ENCODE results near the gene SCN5A. TPM values are rescaled to one million over a fixed set of nuclear protein-coding genes. Genes with fewer than 3 reads are reported as not detected.

SCN5A gene
- polyA plus RNA-seq, 1 donor from 2014 or later = not detected

GRCh38 chr3:38652934-38653333 is 3.4 kb upstream of the SCN5A start:
- H3K9me3 Mint-ChIP-seq = peaks cover 2 to 5% (median 5%) of the 10 kb centered on the region in 3 donors
- H3K27ac Mint-ChIP-seq = no peak overlapping the region
- H3K4me1 Mint-ChIP-seq = peaks cover 0 to 9% (median 8%) of the 10 kb centered on the region in 3 donors
- peaks cover 24% of the 10 kb centered on the region for H3K27me3 Mint-ChIP-seq
- no peak overlapping the region for H3K4me3 Mint-ChIP-seq
- H3K36me3 Mint-ChIP-seq = peaks cover 2% of the 10 kb centered on the region

GRCh38 chr3:38651153-38651789 is 1.8 kb upstream of the SCN5A start:
- peaks cover 2% of the 10 kb centered on the region for H3K36me3 Mint-ChIP-seq
- no peak overlapping the region for H3K27ac Mint-ChIP-seq
- H3K4me1 Mint-ChIP-seq = peaks cover 0 to 9% (median 8%) of the 10 kb centered on the region in 3 donors
- H3K9me3 Mint-ChIP-seq = peaks cover 2 to 5% (median 5%) of the 10 kb centered on the region in 3 donors
- peaks cover 24% of the 10 kb centered on the region for H3K27me3 Mint-ChIP-seq
- H3K4me3 Mint-ChIP-seq = peak overlapping the region in 2 of 4 donors; percentile 28 to 39

GRCh38 chr3:38650248-38650951 is 913 bp upstream of the SCN5A start:
- Mint-ChIP-seq H3K36me3 (peaks cover 2% of the 10 kb centered on the region), H3K27me3 (peaks cover 17% of the 10 kb centered on the region), H3K9me3 (peaks cover 2 to 5% (median 5%) of the 10 kb centered on the region in 3 donors), H3K4me3 (no peak overlapping the region), H3K4me1 (peaks cover 0 to 8% (median 5%) of the 10 kb centered on the region in 3 donors), H3K27ac (no peak overlapping the region)

GRCh38 chr3:38648659-38649499 is 608 bp downstream of the SCN5A start:
- Mint-ChIP-seq H3K27ac (no peak overlapping the region), H3K4me3 (peak overlapping the region in 3 of 4 donors; percentile 49 to 84 (median 72)), H3K4me1 (peaks cover 0 to 8% (median 5%) of the 10 kb centered on the region in 3 donors), H3K9me3 (peaks cover 2 to 8% (median 5%) of the 10 kb centered on the region in 3 donors), H3K36me3 (peaks cover 2% of the 10 kb centered on the region), H3K27me3 (peaks cover 15% of the 10 kb centered on the region)

- H3K4me1 Mint-ChIP-seq = peaks cover 0 to 8% (median 5%) of the 10 kb centered on the region in 3 donors
- no peak overlapping the region for H3K27ac Mint-ChIP-seq
- H3K9me3 Mint-ChIP-seq = peaks cover under 1 to 5% (median 3%) of the 10 kb centered on the region in 3 donors
- peaks cover 2% of the 10 kb centered on the region for H3K36me3 Mint-ChIP-seq
- peak overlapping the region in 2 of 4 donors; percentile 72 to 84 for H3K4me3 Mint-ChIP-seq
- peaks cover 12% of the 10 kb centered on the region for H3K27me3 Mint-ChIP-seq
Measured at GRCh38 chr3:38648024-38648658, 1.3 kb downstream of the SCN5A start.

- Mint-ChIP-seq H3K4me3 (no peak overlapping the region), H3K27me3 (peaks cover 13% of the 10 kb centered on the region)
Measured at GRCh38 chr3:38647217-38647970, 2.1 kb downstream of the SCN5A start.

GRCh38 chr3:38646630-38647029 is 2.9 kb downstream of the SCN5A start:
- peaks cover 2% of the 10 kb centered on the region for H3K36me3 Mint-ChIP-seq
- peaks cover 0 to 2% (median 0%) of the 10 kb centered on the region in 3 donors for H3K9me3 Mint-ChIP-seq
- no peak overlapping the region for H3K27ac Mint-ChIP-seq
- H3K4me1 Mint-ChIP-seq = peaks cover 0 to 8% (median 5%) of the 10 kb centered on the region in 3 donors
- no peak overlapping the region for H3K4me3 Mint-ChIP-seq
- H3K27me3 Mint-ChIP-seq = peaks cover 14% of the 10 kb centered on the region

More at GRCh38 chr3:38647217-38647970, 2.1 kb downstream of the SCN5A start:
- no peak overlapping the region for H3K27ac Mint-ChIP-seq
- H3K9me3 Mint-ChIP-seq = peaks cover 0 to 4% (median 0%) of the 10 kb centered on the region in 3 donors
- H3K36me3 Mint-ChIP-seq = peaks cover 2% of the 10 kb centered on the region
- H3K4me1 Mint-ChIP-seq = peaks cover 0 to 8% (median 5%) of the 10 kb centered on the region in 3 donors

GRCh38 chr3:38646062-38646461 is 3.4 kb downstream of the SCN5A start:
- H3K27me3 Mint-ChIP-seq = peaks cover 14% of the 10 kb centered on the region
- H3K9me3 Mint-ChIP-seq = peaks cover 0 to 2% (median 0%) of the 10 kb centered on the region in 3 donors
- peaks cover 0 to 8% (median 5%) of the 10 kb centered on the region in 3 donors for H3K4me1 Mint-ChIP-seq
- H3K36me3 Mint-ChIP-seq = peaks cover 2% of the 10 kb centered on the region
- H3K27ac Mint-ChIP-seq = no peak overlapping the region
- no peak overlapping the region for H3K4me3 Mint-ChIP-seq

GRCh38 chr3:38645601-38646000 is 3.9 kb downstream of the SCN5A start:
- Mint-ChIP-seq H3K9me3 (peaks cover 0 to 2% (median 0%) of the 10 kb centered on the region in 3 donors), H3K27ac (no peak overlapping the region), H3K4me1 (peaks cover 0 to 7% (median 5%) of the 10 kb centered on the region in 3 donors), H3K4me3 (no peak overlapping the region), H3K27me3 (peaks cover 14% of the 10 kb centered on the region), H3K36me3 (peaks cover 2% of the 10 kb centered on the region)

GRCh38 chr3:38645076-38645475 is 4.4 kb downstream of the SCN5A start:
- H3K4me1 Mint-ChIP-seq = peaks cover 0 to 7% (median 5%) of the 10 kb centered on the region in 3 donors
- peaks cover 2% of the 10 kb centered on the region for H3K36me3 Mint-ChIP-seq
- H3K27me3 Mint-ChIP-seq = peaks cover 14% of the 10 kb centered on the region
- no peak overlapping the region for H3K27ac Mint-ChIP-seq
- no peak overlapping the region for H3K4me3 Mint-ChIP-seq
- H3K9me3 Mint-ChIP-seq = peaks cover 0 to 2% (median 0%) of the 10 kb centered on the region in 3 donors

- Mint-ChIP-seq H3K4me1 (peaks cover 0 to 7% (median 5%) of the 10 kb centered on the region in 3 donors), H3K36me3 (peaks cover 2% of the 10 kb centered on the region), H3K9me3 (peaks cover 0 to 2% (median 0%) of the 10 kb centered on the region in 3 donors), H3K4me3 (no peak overlapping the region), H3K27ac (no peak overlapping the region), H3K27me3 (peaks cover 14% of the 10 kb centered on the region)
Measured at GRCh38 chr3:38644662-38645053, 4.8 kb downstream of the SCN5A start.

- peaks cover 2% of the 10 kb centered on the region for H3K36me3 Mint-ChIP-seq
- H3K4me1 Mint-ChIP-seq = peaks cover 0 to 7% (median 5%) of the 10 kb centered on the region in 3 donors
- peaks cover 14% of the 10 kb centered on the region for H3K27me3 Mint-ChIP-seq
- H3K27ac Mint-ChIP-seq = peak overlapping the region in 1 of 3 donors; percentile 21
- H3K4me3 Mint-ChIP-seq = no peak overlapping the region
- peaks cover 0 to 2% (median 0%) of the 10 kb centered on the region in 3 donors for H3K9me3 Mint-ChIP-seq
Measured at GRCh38 chr3:38644016-38644661, 5.3 kb downstream of the SCN5A start.

- Mint-ChIP-seq H3K4me1 (peaks cover 0 to 5% (median 2%) of the 10 kb centered on the region in 3 donors), H3K4me3 (no peak overlapping the region), H3K9me3 (peaks cover 0 to 2% (median 0%) of the 10 kb centered on the region in 3 donors), H3K27ac (no peak overlapping the region), H3K36me3 (peaks cover under 1% of the 10 kb centered on the region), H3K27me3 (peaks cover 11% of the 10 kb centered on the region)
Measured at GRCh38 chr3:38643592-38643991, 5.9 kb downstream of the SCN5A start.
